H1 (cell line): ENCODE measurements around the gene HSD17B13.

Experiments
- ATF2 ChIP-seq: IDR thresholded peaks from 2 replicates; pipeline ENCODE4 v1.6.1; 2012; ENCODE audit warnings: low read length, inconsistent platforms
- CHD1 ChIP-seq: IDR thresholded peaks from 2 replicates; pipeline ENCODE4 v1.6.1; 2012; ENCODE audit warnings: low read depth, low read length, improper control_type of control experiment
- CTCF ChIP-seq, 3 experiments: IDR thresholded peaks; 1 replicate in 2 of 3; 2 replicates in 1 of 3; pipeline versions ENCODE4 v1.5.1 to v1.6.1; 2011; ENCODE audit warnings: low read length in 3 of 3, mild to moderate bottlenecking in 3 of 3, inconsistent platforms in 2 of 3, low read depth in 1 of 3, moderate library complexity in 1 of 3; ENCODE audit not compliant: insufficient read depth in 1 of 3; ENCODE audit errors: control extremely low read depth in 1 of 3
- EP300 ChIP-seq, 2 experiments: IDR thresholded peaks; 1 replicate in 1 of 2; 2 replicates in 1 of 2; pipeline ENCODE4 v1.6.1; 2011 to 2012; ENCODE audit warnings: low read depth in 2 of 2, low read length in 2 of 2, mild to moderate bottlenecking in 2 of 2, borderline replicate concordance in 1 of 2, inconsistent platforms in 1 of 2, moderate library complexity in 1 of 2
- JUN ChIP-seq: IDR thresholded peaks from 2 replicates; pipeline ENCODE4 v1.6.1; 2011; ENCODE audit warnings: low read depth, mild to moderate bottlenecking, improper control_type of control experiment, low read length

- TF ChIP-seq JUN = no peak
- TF ChIP-seq EP300 (IDR thresholded peaks at IDR 0.05; ENCODE audit: borderline replicate concordance in 1 of 2, low read depth in 2 of 2, low read length in 2 of 2) = no peak
- no peak for TF ChIP-seq ATF2
- no peak for TF ChIP-seq CTCF (IDR thresholded peaks at IDR 0.05; ENCODE audit: control extremely low read depth in 1 of 3, insufficient read depth in 1 of 3, low read depth in 1 of 3, low read length in 3 of 3)
- no peak for TF ChIP-seq CHD1
Measured at GRCh38 chr4:87316961-87317360, 5.7 kb downstream of the HSD17B13 start.
